Activated T-helper 9 cell treated with anti-CD3 and anti-CD28 coated beads, Interleukin-2, amount 50 U/mL, for 16 hours (primary cell): ENCODE results near the gene EMX2.

Experiments
- DNase-seq: peaks from one replicate; pipeline ENCODE4 v3.0.0-alpha.2; 2020; ENCODE audit warnings: low read depth

The EMX2 gene

DNA sequence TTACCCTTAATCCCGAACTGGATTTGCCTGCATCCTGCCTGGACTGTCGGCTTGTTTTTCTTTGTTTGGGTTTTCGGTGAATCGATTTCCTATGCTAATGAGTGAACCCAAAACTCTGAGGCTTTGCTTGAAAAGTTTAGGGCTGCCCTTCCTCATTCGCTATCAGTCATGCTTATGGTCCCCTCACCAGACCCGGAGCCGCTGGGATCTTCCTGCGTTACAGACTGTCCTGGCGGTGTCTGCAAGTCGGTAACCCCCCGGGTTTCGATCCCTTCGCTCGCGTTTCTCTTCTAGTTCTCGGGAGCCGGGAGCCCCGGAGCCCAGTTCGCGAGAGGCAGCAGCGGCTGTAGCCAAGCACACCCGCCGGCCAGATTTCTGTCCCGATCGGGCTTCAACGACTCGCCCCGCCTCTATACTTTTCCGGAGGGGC, 2.2 kb downstream of the EMX2 start:
- DNase-seq = no peak

DNA sequence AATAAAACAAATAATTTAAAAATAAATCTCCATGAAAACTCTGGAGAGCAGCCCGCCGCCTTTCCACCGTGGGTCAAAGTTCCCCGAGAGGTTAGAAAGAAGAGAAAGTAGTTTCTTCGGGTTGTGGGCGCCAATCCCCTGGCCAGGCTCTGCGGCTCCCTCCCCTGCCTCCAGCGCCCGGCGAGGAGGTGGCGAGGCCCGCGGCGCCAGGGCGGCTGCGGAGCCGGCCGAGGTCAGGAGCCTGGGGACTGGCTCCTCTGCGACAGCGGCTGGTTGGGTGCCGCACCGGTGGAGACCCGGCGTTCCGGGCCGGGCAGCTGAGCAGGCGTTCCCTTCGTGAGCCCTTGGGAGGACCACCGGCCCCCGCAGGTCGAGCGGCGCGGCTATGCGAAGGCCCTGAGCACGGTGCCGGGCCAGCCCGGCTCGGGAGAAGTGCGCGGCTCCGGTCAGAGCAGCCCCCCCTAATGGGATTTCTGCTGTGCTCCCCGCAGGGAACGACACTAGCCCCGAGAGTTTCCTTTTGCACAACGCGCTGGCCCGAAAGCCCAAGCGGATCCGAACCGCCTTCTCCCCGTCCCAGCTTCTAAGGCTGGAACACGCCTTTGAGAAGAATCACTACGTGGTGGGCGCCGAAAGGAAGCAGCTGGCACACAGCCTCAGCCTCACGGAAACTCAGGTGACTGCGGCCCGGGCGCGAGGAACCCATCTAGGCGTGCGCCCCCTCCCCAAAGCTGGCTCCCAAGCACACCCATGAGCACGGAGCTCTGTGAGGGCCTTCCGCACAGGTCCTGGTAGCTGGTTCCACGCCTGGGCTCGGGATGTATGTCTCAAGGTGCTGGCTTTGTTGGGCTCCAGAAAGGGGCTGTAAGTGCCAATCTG, 2.8 kb downstream of the EMX2 start:
- DNase-seq = no peak

- DNase-seq = no peak
These were observed 3.6 kb downstream of the EMX2 start for GRCh38 chr10:117546020-117546580.

- no peak for DNase-seq
These were observed 4.1 kb downstream of the EMX2 start for GRCh38 chr10:117546581-117547015.

DNA sequence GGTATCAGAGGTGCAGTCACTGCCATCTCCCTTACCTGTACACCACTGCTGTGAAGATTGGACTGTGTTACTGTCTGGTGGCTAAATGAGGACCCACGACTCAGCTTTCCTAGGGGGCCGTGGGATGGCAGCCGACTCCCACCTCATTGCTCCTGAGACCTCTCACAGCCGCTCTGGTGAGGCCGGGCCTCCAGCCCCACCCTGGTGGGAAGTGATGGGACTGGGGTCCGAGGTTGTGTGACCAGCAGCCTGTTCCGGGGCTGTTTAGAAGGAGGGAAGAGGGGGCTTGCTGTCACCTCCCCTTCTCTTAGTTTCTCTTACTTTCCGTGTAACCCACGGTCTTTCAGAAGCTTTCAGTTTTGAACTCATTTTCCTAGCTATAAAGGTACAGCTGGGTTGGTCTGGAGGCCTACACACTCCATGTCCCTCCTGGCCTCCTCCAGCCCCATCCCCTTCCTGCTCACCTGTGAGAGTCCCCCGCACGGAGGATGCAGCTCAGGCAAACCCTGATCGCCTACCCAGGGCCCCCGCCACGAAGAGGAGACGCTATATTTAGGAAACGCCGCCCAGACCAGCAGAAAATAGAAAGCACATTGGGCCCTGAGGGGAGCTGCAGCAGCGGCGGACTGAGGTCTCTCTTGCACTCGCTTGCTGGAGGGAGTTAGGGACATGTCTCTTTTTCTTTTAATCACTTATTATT, 4.6 kb downstream of the EMX2 start:
- no peak for DNase-seq

DNA sequence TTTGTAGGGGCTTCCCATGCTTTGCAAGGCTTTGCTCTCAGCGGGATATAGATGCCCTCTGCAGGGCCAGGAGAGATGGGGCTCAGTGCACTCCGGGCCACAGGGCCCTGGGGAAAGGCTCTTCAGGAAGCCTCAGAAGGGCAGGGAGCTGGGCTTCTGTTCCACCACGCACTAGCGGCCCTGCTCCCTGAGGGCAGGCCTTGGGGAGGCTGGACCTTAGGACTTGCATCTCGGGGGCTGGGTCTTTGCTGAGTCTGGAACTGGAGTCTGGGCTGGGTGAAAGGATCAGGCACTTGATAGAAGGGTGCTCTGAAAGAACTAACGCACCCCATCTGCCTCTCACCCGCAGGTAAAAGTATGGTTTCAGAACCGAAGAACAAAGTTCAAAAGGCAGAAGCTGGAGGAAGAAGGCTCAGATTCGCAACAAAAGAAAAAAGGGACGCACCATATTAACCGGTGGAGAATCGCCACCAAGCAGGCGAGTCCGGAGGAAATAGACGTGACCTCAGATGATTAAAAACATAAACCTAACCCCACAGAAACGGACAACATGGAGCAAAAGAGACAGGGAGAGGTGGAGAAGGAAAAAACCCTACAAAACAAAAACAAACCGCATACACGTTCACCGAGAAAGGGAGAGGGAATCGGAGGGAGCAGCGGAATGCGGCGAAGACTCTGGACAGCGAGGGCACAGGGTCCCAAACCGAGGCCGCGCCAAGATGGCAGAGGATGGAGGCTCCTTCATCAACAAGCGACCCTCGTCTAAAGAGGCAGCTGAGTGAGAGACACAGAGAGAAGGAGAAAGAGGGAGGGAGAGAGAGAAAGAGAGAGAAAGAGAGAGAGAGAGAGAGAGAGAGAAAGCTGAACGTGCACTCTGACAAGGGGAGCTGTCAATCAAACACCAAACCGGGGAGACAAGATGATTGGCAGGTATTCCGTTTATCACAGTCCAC, 5.4 kb downstream of the EMX2 start:
- DNase-seq = no peak

GRCh38 chr10:117549100-117549585, 6.6 kb downstream of the EMX2 start:
- DNase-seq = no peak

DNA sequence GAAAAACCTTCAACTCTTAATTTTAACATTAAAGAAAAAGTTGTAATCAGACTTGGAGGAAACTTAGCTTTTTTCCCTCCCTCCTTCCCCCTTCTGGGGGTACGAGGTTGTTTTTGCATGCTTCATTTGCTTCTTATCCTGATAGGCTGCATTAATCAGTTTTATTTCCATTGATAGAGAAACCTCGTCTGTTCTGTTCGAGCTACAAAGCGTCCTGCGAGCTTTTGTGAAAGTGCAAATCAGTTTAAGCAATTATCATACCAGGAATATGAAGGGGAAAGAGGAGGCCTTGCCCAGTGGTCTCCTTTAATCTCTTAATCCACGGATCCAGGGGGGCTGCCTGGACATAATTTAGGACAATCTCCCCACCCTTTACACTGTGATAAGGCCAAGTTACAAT, 7.5 kb downstream of the EMX2 start:
- no peak for DNase-seq

DNA sequence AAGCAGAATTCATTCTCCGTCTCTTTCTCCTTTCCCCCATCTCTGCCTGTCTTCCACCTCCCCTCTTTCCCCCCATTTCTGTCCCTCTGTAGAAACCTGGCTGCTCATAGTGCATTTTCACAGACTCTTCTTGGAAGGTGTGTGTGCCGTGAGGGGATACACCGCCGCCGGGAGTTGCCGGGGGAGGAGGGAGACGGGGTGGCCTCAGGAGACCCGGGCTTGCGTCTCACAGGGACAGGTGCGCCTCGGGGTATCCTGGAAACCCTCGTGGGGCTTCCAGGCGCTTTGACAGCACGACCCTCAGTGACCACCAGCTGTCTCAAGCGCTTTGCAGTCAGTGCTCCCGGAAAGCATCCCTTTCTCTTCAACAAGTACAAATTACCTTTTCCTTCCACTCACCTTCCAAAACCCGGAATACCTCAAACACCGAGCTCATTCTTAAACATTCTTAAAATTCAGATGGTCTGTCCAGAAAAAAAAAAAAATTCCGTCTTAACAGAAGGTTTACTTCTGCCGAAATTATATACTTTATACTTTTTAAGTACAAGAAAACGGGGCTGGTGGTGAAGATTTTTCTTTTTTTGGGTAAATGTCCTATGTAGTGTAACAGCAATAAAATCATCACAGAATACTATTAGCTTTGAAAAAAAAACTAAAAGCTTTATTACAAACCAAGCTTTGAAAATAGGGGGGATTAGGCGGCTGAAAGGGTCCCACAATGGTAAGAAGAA, 8.2 kb downstream of the EMX2 start:
- no peak for DNase-seq

- no peak for DNase-seq
These were observed 9.0 kb downstream of the EMX2 start for GRCh38 chr10:117551330-117552155.

DNA sequence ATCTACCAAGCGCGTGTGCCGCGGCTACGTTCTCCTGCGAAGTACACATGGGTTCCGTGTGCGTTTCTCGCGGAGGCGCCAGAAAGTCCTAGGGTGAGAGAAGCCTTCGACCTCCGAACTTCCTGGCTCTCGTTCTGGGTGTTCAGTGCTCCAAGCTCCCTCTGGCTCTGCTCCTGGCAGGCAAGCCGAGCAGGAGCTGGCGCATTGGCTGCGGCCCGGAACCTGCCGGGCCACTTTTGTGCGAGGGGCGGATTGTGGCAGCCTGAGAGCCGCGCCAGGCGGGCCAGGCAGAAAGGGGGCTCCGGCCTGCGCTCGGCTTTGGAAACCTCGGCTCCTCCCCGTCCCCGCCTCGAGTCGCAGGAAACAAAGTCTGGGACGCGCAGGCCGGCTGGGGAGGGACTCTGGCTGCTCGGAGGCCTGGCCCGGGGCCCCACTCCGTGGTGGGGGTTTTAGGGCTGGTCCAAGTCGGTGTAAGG, 9.6 kb downstream of the EMX2 start:
- no peak for DNase-seq

DNA sequence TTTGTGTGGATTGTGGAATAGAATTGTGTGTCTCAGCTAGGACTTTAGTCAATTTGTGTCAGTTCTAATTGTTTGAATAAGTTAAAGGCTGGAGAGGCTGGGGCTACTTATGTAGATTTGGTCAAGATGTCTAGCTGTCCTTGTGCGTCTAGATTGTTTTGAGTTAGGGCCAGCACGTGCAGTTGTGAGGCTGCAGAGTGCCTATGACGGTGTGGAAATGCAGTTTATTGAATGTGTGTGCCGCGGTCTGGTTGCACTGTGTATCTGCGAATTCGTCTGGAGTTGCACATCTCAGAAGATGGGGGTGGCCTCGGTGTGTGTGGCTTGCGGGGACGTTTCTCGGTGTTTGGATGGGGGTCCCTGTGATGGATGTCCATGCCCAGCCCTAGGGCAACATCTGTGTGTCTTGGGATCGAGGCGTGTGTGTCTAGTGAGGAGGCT, 10.2 kb downstream of the EMX2 start:
- DNase-seq = no peak

DNA sequence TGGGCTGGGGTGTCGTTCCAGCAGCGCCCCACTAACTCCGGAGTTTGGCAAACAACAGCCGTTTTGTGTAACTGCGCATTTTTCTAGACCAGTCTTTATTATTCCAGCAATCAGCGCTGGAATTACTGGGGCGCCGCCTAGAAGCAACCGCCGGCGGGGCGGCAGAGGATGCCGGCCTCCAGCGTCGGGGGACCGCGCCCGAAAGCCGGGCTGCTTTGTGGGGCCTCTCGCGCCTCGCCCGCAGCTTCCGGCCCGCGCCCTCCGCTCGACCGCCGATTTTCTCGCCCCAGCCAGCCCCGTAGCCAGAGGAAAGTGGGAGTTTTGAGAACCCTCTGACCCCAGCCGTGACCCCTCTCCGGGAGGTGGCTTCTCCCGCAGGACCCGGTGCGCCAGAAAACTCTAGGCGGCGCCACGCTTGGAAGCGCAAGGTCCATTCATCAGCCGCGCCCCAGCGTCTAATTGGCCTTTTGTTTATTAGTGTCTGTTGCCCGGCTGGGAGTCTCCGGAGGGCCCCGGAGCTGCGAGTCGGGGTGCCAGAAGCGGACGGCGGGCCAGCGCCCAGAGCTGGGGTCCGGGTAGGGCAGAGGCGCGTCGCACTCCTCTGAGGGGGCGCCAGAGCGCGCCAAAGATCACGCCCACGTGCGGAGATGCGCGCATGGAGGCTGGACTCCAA, 10.7 kb downstream of the EMX2 start:
- DNase-seq = no peak

DNA sequence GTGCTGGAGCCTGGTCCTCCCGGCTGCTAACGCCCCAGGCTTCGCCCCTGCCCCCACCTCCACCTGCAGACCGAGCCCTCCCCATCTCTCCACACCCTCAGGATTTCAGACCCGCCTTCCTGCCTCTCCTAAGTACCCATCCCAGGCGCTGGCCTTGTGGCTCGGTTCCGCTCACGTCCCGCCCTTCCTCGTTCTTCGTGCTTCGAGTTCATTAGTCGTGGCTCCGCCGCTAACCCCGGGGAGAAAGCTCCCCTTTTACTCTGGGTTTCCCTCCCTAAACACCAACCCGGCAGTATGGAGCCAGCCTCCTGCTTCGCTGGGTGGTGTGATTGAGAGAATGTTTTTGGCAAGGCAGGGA, 11.2 kb downstream of the EMX2 start:
- no peak for DNase-seq

- no peak for DNase-seq
These were observed 11.8 kb downstream of the EMX2 start for GRCh38 chr10:117554241-117554814.

DNA sequence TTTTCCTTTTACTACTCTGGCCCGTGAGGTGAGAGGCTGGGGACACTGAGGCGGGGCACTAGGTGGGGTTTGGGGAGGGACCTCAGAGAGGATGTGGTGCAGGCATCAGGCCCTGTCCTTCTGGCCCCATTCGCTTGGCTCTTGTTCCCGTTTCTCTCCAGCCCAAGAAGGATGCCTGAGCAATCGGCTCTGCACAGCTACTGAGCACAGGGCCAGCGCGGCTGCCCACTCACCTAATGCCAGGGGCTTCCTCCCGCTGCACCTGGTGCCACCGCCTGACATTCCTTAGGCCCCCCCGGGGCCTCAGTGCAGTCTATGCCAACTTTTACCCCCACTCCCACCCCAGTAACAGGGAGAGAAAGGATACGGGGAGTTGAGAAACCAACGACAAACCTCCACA, 12.5 kb downstream of the EMX2 start:
- DNase-seq = no peak

- no peak for DNase-seq
These were observed 13.3 kb downstream of the EMX2 start for GRCh38 chr10:117555863-117556262.

GRCh38 chr10:117556356-117556755, 13.8 kb downstream of the EMX2 start:
- no peak for DNase-seq

DNA sequence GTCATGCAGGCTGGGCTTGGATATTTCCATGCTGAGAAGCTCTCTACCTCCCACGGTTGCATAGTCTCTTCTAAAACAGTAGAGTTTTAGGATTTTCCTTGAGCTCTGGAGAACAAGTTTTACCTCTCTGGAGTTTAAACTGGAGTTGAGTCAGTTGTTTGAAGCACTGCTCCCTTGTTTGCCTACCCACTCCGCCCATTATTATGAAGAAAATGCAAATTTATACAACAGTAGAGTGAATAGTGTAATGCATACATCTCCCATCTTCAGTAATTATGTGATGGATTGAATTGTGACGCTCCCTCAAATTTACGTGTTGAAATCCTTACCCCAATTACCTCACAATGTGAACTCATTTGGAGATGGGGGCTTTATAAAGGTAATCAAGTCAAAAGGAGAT, 17.2 kb downstream of the EMX2 start:
- no peak for DNase-seq
